ENCODE data around the gene SH3RF3.

SH3RF3 gene

GRCh38 chr2:109139865-109140396 is 10.9 kb downstream of the SH3RF3 start:
- no peak for DNase-seq

DNA sequence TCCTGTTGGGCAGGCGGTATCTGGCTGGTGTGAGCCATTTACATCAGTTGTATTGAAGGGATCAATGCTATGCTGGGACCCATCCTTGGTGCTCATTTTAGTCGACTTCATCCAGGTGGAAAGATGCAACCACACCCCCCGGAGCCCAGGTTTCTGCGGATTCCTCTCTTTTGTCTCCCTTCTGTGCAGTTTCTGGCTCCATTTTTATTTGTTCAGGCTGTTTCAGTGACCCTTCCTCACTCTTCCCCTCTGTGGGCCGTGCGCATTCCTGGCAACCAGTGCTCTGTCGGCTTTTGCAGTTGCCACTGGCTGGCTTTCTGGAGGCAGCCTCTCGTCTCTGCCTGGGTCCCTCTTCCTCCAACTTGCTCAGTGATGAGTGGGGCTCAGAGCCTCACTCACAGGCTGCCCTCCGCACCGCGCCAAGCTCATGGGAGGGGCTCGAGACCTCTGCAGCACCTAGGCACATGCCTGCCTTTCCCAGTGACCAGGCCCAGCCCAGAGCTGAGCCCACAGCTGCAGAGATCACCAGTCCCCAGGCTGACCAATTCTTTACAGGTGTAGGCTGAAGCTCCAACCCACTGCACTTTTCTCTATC is 12.1 kb downstream of the SH3RF3 start:
- no peak for DNase-seq

DNA sequence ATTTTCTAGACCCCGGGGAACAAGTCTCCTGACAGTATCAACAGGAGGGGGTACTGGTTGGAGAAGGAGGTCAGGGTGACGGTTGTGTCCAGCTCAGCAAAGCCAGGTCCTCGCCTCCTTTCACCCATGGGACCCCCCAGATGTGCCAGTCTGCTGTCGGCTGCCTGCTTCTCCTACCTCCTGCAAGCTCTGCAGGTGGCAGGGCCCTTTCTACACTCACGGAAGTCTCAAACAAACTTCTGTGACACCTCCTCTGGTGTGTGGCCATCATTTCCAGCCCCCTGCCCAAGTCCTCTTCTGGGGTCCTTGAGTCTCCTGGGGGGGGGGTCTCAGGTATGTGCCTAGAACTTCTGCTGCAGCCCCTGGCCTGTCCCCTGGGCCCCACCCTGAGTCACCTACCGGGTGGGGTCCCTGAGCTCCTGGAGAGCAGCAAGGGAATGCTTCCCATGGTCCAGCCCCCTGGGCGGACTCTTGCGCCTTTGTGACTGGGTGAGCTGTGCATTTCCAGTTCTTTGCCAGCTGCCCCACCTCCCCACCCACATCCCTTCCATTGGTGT is 12.8 kb downstream of the SH3RF3 start:
- no peak for DNase-seq

DNA sequence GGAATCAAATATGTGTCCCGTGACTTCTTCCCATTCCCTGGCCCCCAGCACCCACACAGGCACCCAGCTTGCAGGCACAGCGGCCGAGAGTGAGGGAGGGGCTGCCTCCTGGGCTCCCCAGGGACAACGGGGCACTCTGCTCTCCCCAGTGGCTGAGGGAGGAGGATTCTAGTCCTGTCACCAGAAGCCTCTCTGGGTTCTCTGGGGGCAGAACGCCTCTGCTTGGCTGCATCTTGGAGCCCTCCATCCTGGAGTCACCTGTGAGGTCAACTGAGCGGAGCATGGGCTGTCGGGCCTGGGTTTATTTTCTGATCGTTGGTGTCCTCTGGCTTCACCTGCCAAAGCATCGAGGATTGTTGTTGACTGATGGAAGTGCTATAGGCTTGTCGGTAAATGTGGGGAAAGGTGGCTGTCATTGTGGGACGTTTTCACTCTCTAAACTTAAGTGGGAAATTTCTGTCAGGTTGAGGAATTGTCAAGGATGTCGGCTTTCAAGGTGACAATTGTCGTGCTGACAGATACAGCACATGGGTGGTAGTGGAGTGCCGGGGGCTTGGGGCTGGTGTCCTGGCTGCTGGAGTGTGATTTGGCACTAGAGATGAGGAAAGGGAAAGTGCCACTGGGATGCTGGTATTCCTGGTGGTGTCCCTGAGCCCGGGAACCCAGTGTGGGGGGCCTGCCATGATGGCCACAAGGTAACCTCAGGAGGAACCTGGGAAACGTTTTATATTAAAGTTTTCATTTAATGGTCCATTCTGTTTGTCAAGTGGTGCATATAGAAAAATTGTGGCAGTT is 13.6 kb downstream of the SH3RF3 start:
- no peak for DNase-seq

DNA sequence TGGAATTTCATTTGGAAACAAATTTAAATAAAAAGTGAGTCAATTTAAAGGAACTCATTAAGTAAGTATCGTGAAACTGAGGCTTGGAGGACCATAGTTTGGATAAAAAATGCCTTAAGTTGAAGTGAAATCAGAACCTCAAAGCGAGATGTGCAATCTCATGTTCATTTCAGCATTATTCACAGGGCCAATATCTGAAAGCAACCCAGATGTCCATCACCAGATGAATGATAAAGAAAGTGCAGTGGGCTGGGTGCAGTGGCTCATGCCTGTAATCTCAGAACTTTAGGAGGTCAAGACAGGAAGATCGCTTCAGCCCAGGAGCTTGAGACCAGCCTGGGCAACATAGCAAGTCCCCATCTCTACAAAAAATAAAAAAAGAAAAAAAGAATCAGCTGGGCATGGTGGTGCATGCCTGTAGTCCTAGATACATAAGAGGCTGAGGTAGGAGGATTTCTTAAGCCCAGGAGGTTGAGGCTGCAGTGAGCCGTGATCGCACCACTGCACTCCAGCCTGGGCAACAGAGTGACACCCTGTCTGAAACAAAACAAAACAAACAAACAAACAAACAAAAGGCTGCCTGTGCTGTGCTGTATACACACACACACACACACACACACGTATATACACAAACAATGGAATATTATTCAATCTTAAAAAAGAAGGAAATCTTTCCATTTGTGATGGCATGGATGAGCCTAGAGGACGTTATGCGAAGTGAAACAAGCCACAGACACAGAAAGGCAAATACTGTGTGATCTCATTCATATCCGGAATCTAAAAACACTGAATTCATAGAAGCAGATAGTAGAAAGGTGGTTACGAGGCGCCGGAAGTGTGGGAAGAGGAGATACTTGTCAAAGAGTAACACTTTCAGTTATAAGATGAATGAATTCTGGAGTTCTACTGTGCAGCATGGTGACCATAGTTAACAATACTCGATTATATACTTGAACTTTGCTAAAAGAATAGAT is 14.5 kb downstream of the SH3RF3 start:
- DNase-seq: no peak

DNA sequence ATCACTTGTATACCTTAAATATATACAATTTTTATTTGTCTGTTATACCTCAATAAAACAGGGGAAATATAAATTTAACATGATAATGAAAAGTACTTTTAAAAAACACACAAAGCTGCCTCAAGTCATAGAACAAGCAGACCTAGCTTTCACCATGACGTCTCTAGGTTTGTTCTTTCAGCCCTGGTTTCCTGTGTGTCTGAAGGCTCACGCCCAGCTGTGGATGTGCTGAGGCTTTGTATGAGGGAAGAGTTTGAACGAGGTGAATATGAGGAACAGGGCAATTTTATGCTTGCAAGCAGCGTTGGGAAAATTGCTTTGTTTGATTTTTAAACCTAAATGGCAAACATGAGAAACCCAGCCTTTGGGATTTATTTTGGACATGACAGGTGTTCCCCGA is 15.3 kb downstream of the SH3RF3 start:
- DNase-seq: no peak

DNA sequence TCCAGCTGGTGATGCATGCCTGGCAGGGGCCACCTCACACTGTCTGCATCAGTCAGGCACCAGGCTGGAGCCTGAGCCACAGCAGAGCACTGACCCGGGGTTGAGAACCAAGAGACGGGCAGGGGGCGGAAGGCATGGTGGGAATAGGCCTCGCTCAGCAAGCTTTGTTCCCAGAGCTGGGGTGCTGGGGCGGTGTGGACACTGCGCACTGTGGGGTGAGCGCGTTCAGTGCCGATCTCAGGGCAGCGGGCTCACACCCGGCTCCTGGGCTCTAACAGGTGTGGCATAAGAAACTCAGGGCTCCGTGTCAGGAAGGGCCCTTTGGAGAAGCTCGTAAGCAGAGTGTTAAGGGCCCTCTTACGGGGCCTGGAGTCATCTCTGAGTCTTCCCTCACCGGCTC is 15.7 kb downstream of the SH3RF3 start:
- no peak for DNase-seq

DNA sequence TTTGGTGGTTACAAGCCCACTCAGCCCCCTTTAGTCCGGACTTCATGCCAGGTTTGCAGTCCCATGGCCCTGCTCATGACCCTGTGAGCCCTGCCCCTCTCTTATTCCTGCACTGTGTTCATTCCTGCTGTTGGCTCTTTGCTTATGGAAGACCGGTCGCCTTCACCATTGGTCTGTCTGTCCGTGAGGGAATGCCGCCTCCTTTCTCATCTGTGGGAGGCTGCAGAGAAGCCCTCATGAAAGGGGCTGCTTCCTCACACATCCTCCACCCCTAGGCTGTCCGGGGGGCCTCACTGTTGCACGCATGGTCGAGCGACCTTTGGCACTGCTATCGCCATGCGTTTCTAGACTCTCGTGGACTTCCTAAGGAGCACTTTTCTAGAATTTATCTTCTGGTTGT is 16.3 kb downstream of the SH3RF3 start:
- no peak for DNase-seq

DNA sequence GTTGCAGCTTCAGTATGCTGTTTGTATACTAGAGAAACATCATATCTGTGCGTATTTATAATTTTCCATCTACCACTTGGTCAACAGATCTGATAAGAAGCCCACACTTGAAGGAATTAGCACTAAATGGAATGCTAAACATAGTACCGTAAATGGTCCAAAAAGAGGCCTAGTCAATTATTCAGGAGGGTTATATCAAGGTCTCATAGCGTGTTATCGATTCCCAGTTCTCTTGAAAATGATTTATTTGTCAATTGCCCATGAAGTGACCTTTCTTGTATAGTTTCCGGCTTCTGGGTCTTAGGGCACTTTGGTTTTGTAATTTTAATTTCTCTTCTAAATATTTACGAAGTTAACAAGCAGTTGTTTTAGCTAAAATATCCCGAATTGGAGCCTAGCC is 18.4 kb downstream of the SH3RF3 start:
- no peak for DNase-seq

- DNase-seq: peak; percentile 74
Observed at GRCh38 chr2:109148117-109148746, 19.2 kb downstream of the SH3RF3 start.

GRCh38 chr2:109148991-109149645 is 20.1 kb downstream of the SH3RF3 start:
- DNase-seq: no peak

DNA sequence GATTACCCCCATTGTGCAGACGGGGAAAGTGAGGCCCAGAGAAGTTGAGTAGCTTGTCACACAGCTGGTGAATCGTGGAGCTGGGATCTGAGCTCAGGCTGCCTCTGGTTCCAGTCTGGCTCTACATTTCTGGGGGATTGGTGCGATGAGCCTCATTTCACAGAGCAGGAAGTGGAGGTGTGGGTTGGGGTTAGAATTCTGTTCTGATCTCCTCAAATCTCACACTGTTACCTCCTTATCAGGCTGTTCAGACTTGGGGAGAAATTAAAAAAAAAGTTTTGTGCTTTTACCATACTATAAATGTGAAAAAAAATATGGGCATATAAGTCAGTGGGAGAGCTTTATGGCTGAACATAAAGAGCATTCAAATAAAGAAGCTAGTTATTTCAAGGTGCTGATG is 21.6 kb downstream of the SH3RF3 start:
- no peak for DNase-seq

DNA sequence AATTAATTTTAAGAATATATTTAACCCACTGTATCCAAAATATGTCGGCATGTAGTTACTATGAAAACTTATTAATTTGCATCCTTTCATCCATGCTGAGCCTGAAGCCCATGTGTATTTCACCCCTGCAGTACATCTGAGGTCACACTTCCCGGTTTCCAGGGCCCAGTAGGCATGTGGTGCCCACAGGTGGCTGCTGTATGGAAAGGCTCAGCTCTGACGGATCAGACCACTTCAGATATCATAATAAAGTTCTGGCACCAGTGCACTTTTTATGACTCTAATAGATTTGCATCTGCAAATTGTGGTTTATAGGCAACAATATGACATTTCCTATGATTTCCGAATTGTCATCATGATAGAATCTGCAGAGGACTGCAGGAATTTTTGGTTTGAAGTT is 22.5 kb downstream of the SH3RF3 start:
- DNase-seq: no peak

GRCh38 chr2:109153005-109153784 is 24.2 kb downstream of the SH3RF3 start:
- DNase-seq: no peak

DNA sequence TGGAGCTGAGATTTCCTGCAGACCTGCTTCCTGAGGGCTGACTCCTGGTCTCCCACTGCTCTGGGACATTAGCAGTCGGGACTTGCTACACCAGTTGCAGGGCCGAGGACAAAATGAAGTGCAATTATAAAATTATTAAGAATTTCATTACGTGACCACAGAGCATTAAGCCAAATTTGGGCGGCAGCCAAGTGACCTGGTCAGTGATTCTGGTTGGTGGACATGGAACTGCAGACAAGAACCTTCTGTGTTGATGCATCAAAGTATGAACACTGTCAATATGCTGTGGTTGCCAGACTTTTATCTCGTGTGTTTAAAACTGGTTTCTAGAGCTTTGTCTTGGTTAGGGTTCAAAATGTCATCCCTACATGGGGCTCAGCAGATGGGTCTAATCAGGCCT is 24.8 kb downstream of the SH3RF3 start:
- no peak for DNase-seq

GRCh38 chr2:109154226-109154625 is 25.2 kb downstream of the SH3RF3 start:
- DNase-seq: no peak

- DNase-seq: no peak
Observed at GRCh38 chr2:109155553-109156451, 26.8 kb downstream of the SH3RF3 start.

GRCh38 chr2:109157563-109158105 is 28.6 kb downstream of the SH3RF3 start:
- no peak for DNase-seq

- DNase-seq: no peak
Observed at GRCh38 chr2:109158237-109158636, 29.2 kb downstream of the SH3RF3 start.

Measured in fibroblast of skin of scalp (primary cell).